ENCODE results near the gene CCSER1.

DNA sequence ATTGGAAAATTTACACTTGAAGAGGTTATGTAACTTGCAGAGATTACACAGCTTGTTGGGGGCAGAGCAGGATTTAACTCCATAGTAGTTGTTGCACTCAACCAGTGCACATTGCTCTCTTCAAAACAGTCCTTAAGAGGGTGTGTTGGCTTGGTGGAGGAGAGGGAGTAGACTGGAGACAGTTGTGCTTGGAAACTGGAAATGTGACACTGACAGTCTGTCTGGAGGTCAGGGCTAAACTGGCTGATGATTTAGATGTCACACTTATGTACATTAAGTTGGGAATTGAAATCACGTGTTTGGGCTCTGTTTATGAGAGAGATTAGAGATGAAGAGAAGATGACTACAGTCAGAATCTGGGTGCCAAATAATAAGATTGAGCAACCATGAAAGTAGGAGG, 32.9 kb downstream of the CCSER1 start:
- TF ChIP-seq, protein P1, sequence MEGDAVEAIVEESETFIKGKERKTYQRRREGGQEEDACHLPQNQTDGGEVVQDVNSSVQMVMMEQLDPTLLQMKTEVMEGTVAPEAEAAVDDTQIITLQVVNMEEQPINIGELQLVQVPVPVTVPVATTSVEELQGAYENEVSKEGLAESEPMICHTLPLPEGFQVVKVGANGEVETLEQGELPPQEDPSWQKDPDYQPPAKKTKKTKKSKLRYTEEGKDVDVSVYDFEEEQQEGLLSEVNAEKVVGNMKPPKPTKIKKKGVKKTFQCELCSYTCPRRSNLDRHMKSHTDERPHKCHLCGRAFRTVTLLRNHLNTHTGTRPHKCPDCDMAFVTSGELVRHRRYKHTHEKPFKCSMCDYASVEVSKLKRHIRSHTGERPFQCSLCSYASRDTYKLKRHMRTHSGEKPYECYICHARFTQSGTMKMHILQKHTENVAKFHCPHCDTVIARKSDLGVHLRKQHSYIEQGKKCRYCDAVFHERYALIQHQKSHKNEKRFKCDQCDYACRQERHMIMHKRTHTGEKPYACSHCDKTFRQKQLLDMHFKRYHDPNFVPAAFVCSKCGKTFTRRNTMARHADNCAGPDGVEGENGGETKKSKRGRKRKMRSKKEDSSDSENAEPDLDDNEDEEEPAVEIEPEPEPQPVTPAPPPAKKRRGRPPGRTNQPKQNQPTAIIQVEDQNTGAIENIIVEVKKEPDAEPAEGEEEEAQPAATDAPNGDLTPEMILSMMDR (conservative IDR thresholded peaks at IDR 0.05 in 1 of 2, IDR thresholded peaks at IDR 0.05 in 1 of 2; ENCODE audit: extremely low read depth in 1 of 2, insufficient read depth in 1 of 2, low read depth in 1 of 2, low read length in 2 of 2), result no peak
- TF ChIP-seq EZH2 (IDR thresholded peaks at IDR 0.05; ENCODE audit: borderline replicate concordance, low read length), result no peak

Measured in mammary epithelial cell (primary cell).